ENCODE results near the gene CDKAL1. TPM values are rescaled to one million over a fixed set of nuclear protein-coding genes. Genes with fewer than 3 reads are reported as not detected.

Gene CDKAL1
- total and polyA plus RNA-seq, 2 of the 13 experiments (the other 11 are each of a cell fraction or from before 2014, with no cell fraction given): 9.5 to 27.7 TPM

DNA sequence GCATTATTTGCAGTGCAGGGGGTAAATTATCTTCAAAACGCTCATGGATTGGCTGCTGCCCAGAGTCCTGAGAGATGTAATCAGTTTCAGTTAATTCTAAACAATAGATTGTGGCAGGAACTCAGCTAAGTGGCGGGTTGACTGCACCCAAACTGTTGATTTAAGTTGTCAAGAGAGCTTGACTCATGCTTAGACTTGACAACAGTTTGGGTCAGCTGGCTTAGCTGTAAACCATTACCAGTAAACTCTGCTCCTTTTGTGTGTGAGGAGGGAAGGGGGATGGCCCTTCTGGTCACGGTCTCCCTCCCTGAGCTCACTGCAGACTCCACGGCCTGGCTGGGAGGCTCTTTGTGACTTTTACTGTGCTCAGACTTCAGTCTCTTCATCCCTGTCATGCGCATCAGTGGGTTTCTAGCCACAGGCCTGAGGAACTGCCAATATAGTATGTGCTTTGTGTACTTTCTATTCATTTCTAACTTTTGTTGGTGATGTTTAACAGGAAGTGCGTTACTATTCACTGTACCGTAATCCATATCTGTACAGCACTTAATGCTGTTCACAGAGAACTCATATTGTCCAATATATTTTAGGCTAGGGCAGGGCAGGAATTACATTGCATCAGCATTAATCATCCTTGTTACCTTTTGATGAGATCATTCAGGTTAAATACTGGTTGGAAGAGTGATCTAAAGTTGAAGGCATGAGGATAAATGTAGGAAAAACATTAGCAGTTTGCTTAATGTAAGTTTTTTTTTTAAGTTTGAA, 488.3 kb downstream of the CDKAL1 start:
- H3K4me3 ChIP-seq (replicated peaks in 1 of 3; ENCODE audit: insufficient read depth in 1 of 3, low read depth in 2 of 3, low read length in 3 of 3): no peak overlapping the region
- BruUV-seq (replicated peaks): no TSS peak
- H3K9me3 ChIP-seq (ENCODE audit: low read length): peaks cover 5% of the 10 kb centered on the region; the same call in 1 of the 2 replicates
- 56% methylated on average over 7 of the region's 7 CpGs for WGBS (ENCODE audit: low lambda C conversion rate)
- peak overlapping the region; percentile 59 for H3K27ac ChIP-seq (ENCODE audit: extremely low read length, insufficient read depth, low read length)
- H3K4me2 ChIP-seq (ENCODE audit: low read depth, low read length): peak overlapping the region; percentile 46
- in situ Hi-C loops (cut with HindIII; ENCODE audit: extremely low pct_ligation_motif_present, low pct_unique_long_range_greater_than_20kb) (no loop called here), intact Hi-C loops (cut with micrococcal nuclease; ENCODE audit: unreplicated experiment) (loop anchor here (5.0 kb wide), 1 partner anchor 660 kb away; no protein-coding TSS in a partner anchor)
- H3K36me3 ChIP-seq (replicated peaks in 1 of 2; ENCODE audit: control insufficient read depth in 1 of 2, insufficient read depth in 2 of 2, low read length in 2 of 2): no peaks in the 10 kb centered on the region
- H4K20me1 ChIP-seq (ENCODE audit: insufficient read depth, low read length): no peaks in the 10 kb centered on the region
- H3K9ac ChIP-seq (ENCODE audit: insufficient read depth, low read depth, low read length): peak overlapping the region; percentile 38; the same call in 1 of the 2 replicates
- H3K27me3 ChIP-seq (ENCODE audit: control insufficient read depth in 1 of 2, insufficient read depth in 2 of 2, low read length in 2 of 2): no peaks in the 10 kb centered on the region
- FAIRE-seq (no peak), DNase-seq (ENCODE audit: low spot score) (peak; percentile 87), ATAC-seq (peak; percentile 97)
- peaks cover 37% of the 10 kb centered on the region for H3K4me1 ChIP-seq (ENCODE audit: insufficient read depth, low read length)
- POLR2A ChIA-PET: interaction anchor here (0.7 to 2.7 kb wide), 11 partner anchors 14 to 571 kb away, joined by 3 to 9 read pairs (median 4); partner anchors contain the start of gene SOX4
- no peaks in the 10 kb centered on the region for H3K79me2 ChIP-seq (ENCODE audit: insufficient read depth, low read length)
- CTCF ChIA-PET (ENCODE audit: low intra/inter-chr PET ratio, low total read pairs): no interaction called here
- H2AFZ ChIP-seq (ENCODE audit: low read length): no peak overlapping the region
- TF ChIP-seq ZNF17 (CRISPR knock-in tag; IDR thresholded peaks at IDR 0.05) (no peak), TCF7 (IDR thresholded peaks at IDR 0.05; ENCODE audit: low read depth) (peak; percentile 23; the same call in 1 of the 2 replicates), SRY (CRISPR knock-in tag; IDR thresholded peaks at IDR 0.05) (no peak), ZBTB38 (CRISPR knock-in tag; IDR thresholded peaks at IDR 0.05) (peak; percentile 74; the same call in 1 of the 2 replicates), JUN (CRISPR knock-in tag; IDR thresholded peaks at IDR 0.05) (peak; percentile 60; the same call in 1 of the 2 replicates), GABPA (IDR thresholded peaks at IDR 0.05; ENCODE audit: low read depth, low read length) (no peak), GABPA (CRISPR knock-in tag; IDR thresholded peaks at IDR 0.05; ENCODE audit: low read depth) (peak; percentile 25; the same call in 1 of the 2 replicates), ZNF354B (CRISPR knock-in tag; IDR thresholded peaks at IDR 0.05) (no peak), NR2C2 (CRISPR knock-in tag; IDR thresholded peaks at IDR 0.05; ENCODE audit: borderline replicate concordance) (peak; percentile 22; the same call in 1 of the 2 replicates), SMAD1 (CRISPR knock-in tag; IDR thresholded peaks at IDR 0.05; ENCODE audit: borderline replicate concordance, low read depth) (no peak), FOXA3 (CRISPR knock-in tag; IDR thresholded peaks at IDR 0.05) (peak; percentile 33; the same call in 1 of the 2 replicates), MAFF (IDR thresholded peaks at IDR 0.05; ENCODE audit: low read depth, low read length) (peak; percentile 74), ZNF7 (CRISPR knock-in tag; IDR thresholded peaks at IDR 0.05) (peak; percentile 57; the same call in 1 of the 2 replicates), ZNF691 (CRISPR knock-in tag; IDR thresholded peaks at IDR 0.05; ENCODE audit: borderline replicate concordance, low read depth) (no peak), ARID5B (CRISPR knock-in tag; IDR thresholded peaks at IDR 0.05) (peak; percentile 54)
- TF ChIP-seq, protein P1, sequence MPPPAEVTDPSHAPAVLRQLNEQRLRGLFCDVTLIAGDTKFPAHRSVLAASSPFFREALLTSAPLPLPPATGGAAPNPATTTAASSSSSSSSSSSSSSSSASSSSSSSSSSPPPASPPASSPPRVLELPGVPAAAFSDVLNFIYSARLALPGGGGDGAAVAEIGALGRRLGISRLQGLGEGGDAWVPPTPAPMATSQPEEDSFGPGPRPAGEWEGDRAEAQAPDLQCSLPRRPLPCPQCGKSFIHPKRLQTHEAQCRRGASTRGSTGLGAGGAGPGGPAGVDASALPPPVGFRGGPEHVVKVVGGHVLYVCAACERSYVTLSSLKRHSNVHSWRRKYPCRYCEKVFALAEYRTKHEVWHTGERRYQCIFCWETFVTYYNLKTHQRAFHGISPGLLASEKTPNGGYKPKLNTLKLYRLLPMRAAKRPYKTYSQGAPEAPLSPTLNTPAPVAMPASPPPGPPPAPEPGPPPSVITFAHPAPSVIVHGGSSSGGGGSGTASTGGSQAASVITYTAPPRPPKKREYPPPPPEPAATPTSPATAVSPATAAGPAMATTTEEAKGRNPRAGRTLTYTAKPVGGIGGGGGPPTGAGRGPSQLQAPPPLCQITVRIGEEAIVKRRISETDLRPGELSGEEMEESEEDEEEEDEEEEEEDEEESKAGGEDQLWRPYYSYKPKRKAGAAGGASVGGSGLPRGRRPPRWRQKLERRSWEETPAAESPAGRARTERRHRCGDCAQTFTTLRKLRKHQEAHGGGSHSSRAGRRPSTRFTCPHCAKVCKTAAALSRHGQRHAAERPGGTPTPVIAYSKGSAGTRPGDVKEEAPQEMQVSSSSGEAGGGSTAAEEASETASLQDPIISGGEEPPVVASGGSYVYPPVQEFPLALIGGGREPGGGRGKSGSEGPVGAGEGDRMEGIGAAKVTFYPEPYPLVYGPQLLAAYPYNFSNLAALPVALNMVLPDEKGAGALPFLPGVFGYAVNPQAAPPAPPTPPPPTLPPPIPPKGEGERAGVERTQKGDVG (CRISPR knock-in tag; IDR thresholded peaks at IDR 0.05; ENCODE audit: borderline replicate concordance): no peak
